Measurements from ENCODE around the gene MYRFL. TPM values are rescaled to one million over a fixed set of nuclear protein-coding genes. Genes with fewer than 3 reads are reported as not detected.
A peak's percentile ranks its signal among the peaks of the same experiment; 100 is the strongest.
"Not testable (repeated sequence)": the region's sequence is repeated elsewhere in the genome, so short reads cannot be mapped to it uniquely, and the experiment has no call there.

Gene MYRFL
- total RNA-seq, 2 donors from 2014 or later: 1.0 to 1.3 TPM

- intact Hi-C loops (cut with DNase I, micrococcal nuclease): no loop called here
- DNase-seq (no peak), ATAC-seq (no peak)
These were observed 127.9 kb downstream of the MYRFL start for GRCh38 chr12:69952890-69953289.

- intact Hi-C loops (cut with DNase I, micrococcal nuclease): no loop called here
- no peak for DNase-seq
These were observed 136.2 kb downstream of the MYRFL start for GRCh38 chr12:69961246-69961645.

GRCh38 chr12:69966409-69966808 lies 141.4 kb downstream of the MYRFL start:
- ATAC-seq: peak; percentile 66
- intact Hi-C loops (cut with DNase I, micrococcal nuclease): no loop called here
- DNase-seq: no peak

More at GRCh38 chr12:69961246-69961645, 136.2 kb downstream of the MYRFL start:
- ATAC-seq: no peak

GRCh38 chr12:69966839-69967238 lies 141.8 kb downstream of the MYRFL start:
- intact Hi-C loops (cut with DNase I, micrococcal nuclease): no loop called here
- ATAC-seq (no peak), DNase-seq (no peak)

- intact Hi-C loops (cut with DNase I, micrococcal nuclease): no loop called here
- no peak for DNase-seq
- ATAC-seq: no peak
These were observed 144.0 kb downstream of the MYRFL start for GRCh38 chr12:69969011-69969410.

GRCh38 chr12:69972136-69972535 lies 147.1 kb downstream of the MYRFL start:
- intact Hi-C loops (cut with DNase I, micrococcal nuclease): no loop called here

GRCh38 chr12:69978020-69978419 lies 153.0 kb downstream of the MYRFL start:
- DNase-seq (no peak), ATAC-seq (no peak)
- intact Hi-C loops (cut with DNase I, micrococcal nuclease): no loop called here

More at GRCh38 chr12:69972136-69972535, 147.1 kb downstream of the MYRFL start:
- DNase-seq (no peak), ATAC-seq (no peak)

- intact Hi-C loops (cut with DNase I, micrococcal nuclease): no loop called here
- ATAC-seq (no peak), DNase-seq (no peak)
These were observed 157.0 kb downstream of the MYRFL start for GRCh38 chr12:69981881-69982475.

GRCh38 chr12:69984241-69984640 lies 159.2 kb downstream of the MYRFL start:
- intact Hi-C loops (cut with DNase I, micrococcal nuclease): no loop called here
- DNase-seq (no peak), ATAC-seq (no peak)

- ATAC-seq: peak; percentile 70
- DNase-seq: peak in 1 of 2 donors; percentile 39
- intact Hi-C loops (cut with DNase I, micrococcal nuclease): no loop called here
These were observed 160.6 kb downstream of the MYRFL start for GRCh38 chr12:69985656-69986055.

- intact Hi-C loops (cut with DNase I, micrococcal nuclease): no loop called here
- ATAC-seq (peak; percentile 67), DNase-seq (no peak)
These were observed 161.1 kb downstream of the MYRFL start for GRCh38 chr12:69986114-69986513.

- peak; percentile 46 to 73 for DNase-seq
- intact Hi-C loops (cut with DNase I, micrococcal nuclease): no loop called here
These were observed 162.6 kb downstream of the MYRFL start for GRCh38 chr12:69987579-69988091.

GRCh38 chr12:69988481-69989321 lies 163.7 kb downstream of the MYRFL start:
- intact Hi-C loops (cut with DNase I, micrococcal nuclease): no loop called here
- peak; percentile 46 for ATAC-seq
- no peak for DNase-seq

More at GRCh38 chr12:69987579-69988091, 162.6 kb downstream of the MYRFL start:
- peak; percentile 84 for ATAC-seq

GRCh38 chr12:69991690-69992288 lies 166.8 kb downstream of the MYRFL start:
- ATAC-seq: no peak
- intact Hi-C loops (cut with DNase I, micrococcal nuclease): no loop called here
- DNase-seq: no peak

- ATAC-seq: no peak
- intact Hi-C loops (cut with DNase I, micrococcal nuclease): no loop called here
- DNase-seq: no peak
These were observed 168.4 kb downstream of the MYRFL start for GRCh38 chr12:69993433-69993832.

GRCh38 chr12:69994086-69994485 lies 169.1 kb downstream of the MYRFL start:
- DNase-seq; ATAC-seq; intact Hi-C loops (cut with DNase I, micrococcal nuclease): not testable (repeated sequence)

- intact Hi-C loops (cut with DNase I, micrococcal nuclease): no loop called here
- DNase-seq: peak; percentile 78
- ATAC-seq: peak; percentile 73
These were observed 169.7 kb downstream of the MYRFL start for GRCh38 chr12:69994724-69995173.

- DNase-seq (no peak), ATAC-seq (no peak)
- intact Hi-C loops (cut with DNase I, micrococcal nuclease): no loop called here
These were observed 171.2 kb downstream of the MYRFL start for GRCh38 chr12:69996241-69996640.

GRCh38 chr12:69996722-69997121 lies 171.7 kb downstream of the MYRFL start:
- ATAC-seq (no peak), DNase-seq (no peak)
- intact Hi-C loops (cut with DNase I, micrococcal nuclease): no loop called here

GRCh38 chr12:69998011-69998410 lies 173.0 kb downstream of the MYRFL start:
- intact Hi-C loops (cut with DNase I, micrococcal nuclease): no loop called here
- no peak for DNase-seq
- no peak for ATAC-seq

All from left colon (tissue), 2 donors.